ENCODE measurements around the gene DDX54. TPM values are rescaled to one million over a fixed set of nuclear protein-coding genes. Genes with fewer than 3 reads are reported as not detected.

DDX54 gene
- total and polyA plus RNA-seq, 7 donors, result 53.6 to 93.5 (median 79.4) TPM

- WGBS, 3 donors, result 85 to 98% (median 92%) methylated on average over 2 of the region's 2 CpGs
- Histone ChIP-seq H3K4me1 (no peaks in the 10 kb centered on the region), H3K27me3 (ENCODE audit: insufficient read depth in 3 of 3, low read length in 2 of 3) (peaks cover 0 to 31% (median 6%) of the 10 kb centered on the region in 3 donors), H3K4me3 (no peak overlapping the region), H3K27ac (no peak overlapping the region), H3K9me3 (no peaks in the 10 kb centered on the region), H3K36me3 (ENCODE audit: insufficient read depth in 1 of 2, low read depth in 1 of 2) (no peaks in the 10 kb centered on the region)
- intact Hi-C loops (cut with DNase I), result no loop called here
- no peak for TF ChIP-seq CTCF (IDR thresholded peaks at IDR 0.05)
- no peak for DNase-seq
- ATAC-seq, result no peak
Observed at GRCh38 chr12:113146999-113147398, 38.3 kb downstream of the DDX54 start.

GRCh38 chr12:113145720-113146551 is 39.3 kb downstream of the DDX54 start:
- Histone ChIP-seq H3K4me1 (no peaks in the 10 kb centered on the region), H3K27me3 (ENCODE audit: insufficient read depth in 3 of 3, low read length in 2 of 3) (peaks cover 0 to 31% (median 6%) of the 10 kb centered on the region in 3 donors), H3K36me3 (ENCODE audit: insufficient read depth in 1 of 2, low read depth in 1 of 2) (no peaks in the 10 kb centered on the region), H3K9me3 (no peaks in the 10 kb centered on the region), H3K4me3 (no peak overlapping the region), H3K27ac (no peak overlapping the region)
- WGBS, 3 donors, result 67 to 73% (median 68%) methylated on average over 12 of the region's 12 CpGs
- ATAC-seq, result no peak
- TF ChIP-seq CTCF (IDR thresholded peaks at IDR 0.05), result no peak
- no peak for DNase-seq
- intact Hi-C loops (cut with DNase I), result no loop called here

GRCh38 chr12:113144806-113145205 is 40.5 kb downstream of the DDX54 start:
- DNase-seq (no peak), ATAC-seq (no peak)
- 39 to 63% (median 51%) methylated on average over 5 of the region's 5 CpGs for WGBS, 3 donors
- Histone ChIP-seq H3K4me3 (no peak overlapping the region), H3K4me1 (no peaks in the 10 kb centered on the region), H3K27me3 (ENCODE audit: insufficient read depth in 3 of 3, low read length in 2 of 3) (peaks cover 0 to 21% (median 0%) of the 10 kb centered on the region in 3 donors), H3K9me3 (no peaks in the 10 kb centered on the region), H3K36me3 (ENCODE audit: insufficient read depth in 1 of 2, low read depth in 1 of 2) (no peaks in the 10 kb centered on the region), H3K27ac (no peak overlapping the region)
- TF ChIP-seq CTCF (IDR thresholded peaks at IDR 0.05), result no peak
- intact Hi-C loops (cut with DNase I), result no loop called here

GRCh38 chr12:113143959-113144358 is 41.3 kb downstream of the DDX54 start:
- Histone ChIP-seq H3K4me3 (no peak overlapping the region), H3K36me3 (ENCODE audit: insufficient read depth in 1 of 2, low read depth in 1 of 2) (no peaks in the 10 kb centered on the region), H3K4me1 (no peaks in the 10 kb centered on the region), H3K27ac (no peak overlapping the region), H3K27me3 (ENCODE audit: insufficient read depth in 3 of 3, low read length in 2 of 3) (peaks cover 0 to 19% (median 0%) of the 10 kb centered on the region in 3 donors), H3K9me3 (no peaks in the 10 kb centered on the region)
- no peak for TF ChIP-seq CTCF (IDR thresholded peaks at IDR 0.05)
- WGBS, 3 donors, result 88 to 92% (median 91%) methylated on average over 8 of the region's 8 CpGs
- intact Hi-C loops (cut with DNase I), result no loop called here
- ATAC-seq (no peak), DNase-seq (no peak)

Data from psoas muscle (tissue), 8 donors.